Activated naive CD8-positive, alpha-beta T cell treated with anti-CD3 and anti-CD28 coated beads, Interleukin-2, amount 50 U/mL, for 16 hours (primary cell): ENCODE data around the gene ZNF248.
"Not testable (repeated sequence)": the region's sequence is repeated elsewhere in the genome, so short reads cannot be mapped to it uniquely, and the experiment has no call there.

Experiments
- DNase-seq: peaks from one replicate; pipeline ENCODE4 v3.0.0-alpha.2; 2020; ENCODE audit warnings: low read depth, low spot score

ZNF248 gene

DNA sequence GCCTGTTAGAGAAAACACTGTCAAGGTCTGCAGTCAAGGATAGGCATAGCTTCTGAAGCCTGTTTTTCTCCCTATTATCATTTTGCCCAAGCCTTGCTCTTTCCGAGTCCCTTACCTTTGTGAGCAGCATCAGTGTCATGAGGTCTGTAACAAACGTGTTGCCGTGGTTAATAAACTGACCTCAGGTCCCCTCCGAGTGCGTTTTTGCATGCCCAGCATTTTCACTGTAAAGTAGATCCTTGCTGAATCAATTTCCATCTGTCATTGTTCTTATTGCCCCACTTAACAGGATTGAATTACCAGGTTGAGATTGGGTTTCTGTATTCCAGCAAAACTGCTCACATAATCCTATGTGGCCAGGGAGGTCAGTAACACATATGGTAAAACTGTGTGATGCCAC lies 110.3 kb downstream of the ZNF248 start:
- DNase-seq, result no peak

- DNase-seq, result no peak
These were observed 115.6 kb downstream of the ZNF248 start for GRCh38 chr10:37741831-37742230.

- no peak for DNase-seq
These were observed 118.2 kb downstream of the ZNF248 start for GRCh38 chr10:37739181-37739580.

DNA sequence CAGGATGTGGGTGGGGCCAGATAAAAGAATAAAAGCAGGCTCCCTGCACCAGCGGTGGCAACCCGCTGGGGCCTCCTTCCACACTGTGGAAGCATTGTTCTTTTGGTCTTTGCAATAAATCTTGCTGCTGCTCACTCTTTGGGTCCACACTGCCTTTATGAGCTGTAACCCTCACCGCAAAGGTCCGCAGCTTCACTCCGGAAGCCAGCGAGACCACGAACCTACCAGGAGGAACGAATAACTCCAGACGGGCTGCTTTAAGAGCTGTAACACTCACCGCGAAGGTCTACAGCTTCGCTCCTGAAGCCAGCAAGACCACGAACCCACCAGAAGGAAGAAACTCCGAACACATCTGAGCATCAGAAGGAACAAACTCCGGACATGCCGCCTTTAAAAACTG lies 119.2 kb downstream of the ZNF248 start:
- DNase-seq, result not testable (repeated sequence)

DNA sequence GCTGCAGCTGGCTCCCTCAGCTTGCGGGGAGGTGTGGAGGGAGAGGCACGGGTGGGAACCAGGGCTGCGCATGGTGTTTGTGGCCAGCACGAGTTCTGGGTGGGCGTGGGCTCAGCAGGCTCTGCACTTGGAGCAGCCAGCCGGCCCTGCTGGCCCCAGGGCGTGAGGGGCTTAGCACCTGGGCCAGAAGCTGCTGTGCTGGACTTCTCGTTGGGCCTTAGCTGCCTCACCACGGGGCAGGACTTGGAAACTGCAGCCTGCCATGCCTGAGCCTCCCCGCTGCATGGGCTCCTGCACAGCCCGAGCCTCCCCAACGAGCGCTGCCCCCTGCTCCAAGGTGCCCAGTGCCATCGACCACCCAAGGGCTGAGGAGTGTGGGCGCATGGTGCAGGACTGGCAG lies 120.1 kb downstream of the ZNF248 start:
- no peak for DNase-seq

DNA sequence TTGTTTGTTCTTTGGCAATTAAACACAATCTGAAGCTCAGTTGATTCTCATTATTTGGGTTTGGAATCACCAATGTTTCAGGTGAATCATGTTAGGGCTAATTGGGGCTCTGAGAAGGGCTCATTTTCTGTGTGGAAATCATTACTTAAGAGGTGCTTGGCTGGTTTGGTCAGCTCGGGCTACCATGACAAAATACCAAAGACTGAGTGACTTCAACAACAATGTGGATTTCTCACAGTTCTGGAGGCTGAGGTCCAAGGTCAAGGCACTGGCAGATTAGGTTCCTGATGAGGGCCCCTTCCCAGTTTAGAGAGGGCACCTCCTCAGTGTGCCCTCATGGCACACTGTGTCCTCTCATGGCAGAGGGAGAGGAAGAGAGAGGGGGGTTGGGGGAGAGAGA lies 121.3 kb downstream of the ZNF248 start:
- no peak for DNase-seq

DNA sequence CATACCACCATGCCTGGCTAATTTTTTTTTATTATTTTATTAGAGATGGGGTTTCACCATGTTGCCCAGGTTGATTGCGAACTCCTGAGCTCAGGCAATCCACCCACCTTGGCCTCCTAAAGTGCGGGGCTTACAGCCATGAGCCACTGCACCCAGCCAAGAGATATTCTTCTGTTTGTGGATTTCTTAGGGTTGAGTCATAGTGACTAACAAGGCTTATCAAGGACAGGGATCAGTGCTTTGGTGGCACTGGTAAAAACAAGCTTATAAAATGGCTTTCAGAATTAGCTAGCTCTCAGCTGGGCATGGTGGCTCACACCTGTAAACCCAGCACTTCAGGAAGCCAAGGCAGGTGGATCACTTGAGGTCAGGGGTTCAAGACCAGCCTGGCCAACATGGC lies 122.4 kb downstream of the ZNF248 start:
- no peak for DNase-seq
